Measurements from ENCODE around the gene INTS6L.

The INTS6L gene

GRCh38 chrX:135520553-135521404, at the start of gene INTS6L:
Gene INTS6L, plus strand, starts transcription at chrX:135520660. Its CDS starts 333 bp downstream, at chrX:135520993.
- peak; percentile 85 for DNase-seq (ENCODE audit: low read depth)
- peak within 1 kb of the TSS; percentile 68 for H3K4me3 ChIP-seq (ENCODE audit: low read length)
- no peak for TF ChIP-seq CTCF (conservative IDR thresholded peaks at IDR 0.05; ENCODE audit: low read length)

- DNase-seq (ENCODE audit: low read depth) = no peak
- TF ChIP-seq CTCF (conservative IDR thresholded peaks at IDR 0.05; ENCODE audit: low read length) = no peak
- H3K4me3 ChIP-seq (ENCODE audit: low read length) = no peak overlapping the region
These were observed 44.1 kb upstream of the INTS6L start for GRCh38 chrX:135476378-135476777.

GRCh38 chrX:135477576-135477975, 42.9 kb upstream of the INTS6L start:
- H3K4me3 ChIP-seq (ENCODE audit: low read length) = no peak overlapping the region
- peak; percentile 46 for DNase-seq (ENCODE audit: low read depth)

GRCh38 chrX:135480076-135480475, 40.4 kb upstream of the INTS6L start:
- DNase-seq (ENCODE audit: low read depth) = no peak
- no peak for TF ChIP-seq CTCF (conservative IDR thresholded peaks at IDR 0.05; ENCODE audit: low read length)
- H3K4me3 ChIP-seq (ENCODE audit: low read length) = no peak overlapping the region

More at GRCh38 chrX:135477576-135477975, 42.9 kb upstream of the INTS6L start:
- TF ChIP-seq CTCF (conservative IDR thresholded peaks at IDR 0.05; ENCODE audit: low read length) = no peak; the same call in 1 of the 2 replicates

GRCh38 chrX:135481696-135482179, 38.7 kb upstream of the INTS6L start:
- DNase-seq (ENCODE audit: low read depth) = no peak
- no peak overlapping the region for H3K4me3 ChIP-seq (ENCODE audit: low read length)
- no peak for TF ChIP-seq CTCF (conservative IDR thresholded peaks at IDR 0.05; ENCODE audit: low read length)

- H3K4me3 ChIP-seq (ENCODE audit: low read length) = no peak overlapping the region
- peak; percentile 74 for TF ChIP-seq CTCF (conservative IDR thresholded peaks at IDR 0.05; ENCODE audit: low read length)
- DNase-seq (ENCODE audit: low read depth) = peak; percentile 70
These were observed 35.7 kb upstream of the INTS6L start for GRCh38 chrX:135484641-135485289.

All from AG10803 (cell line).